Natural killer cell (primary cell): ENCODE data around the gene CSKMT. TPM values are rescaled to one million over a fixed set of nuclear protein-coding genes. Genes with fewer than 3 reads are reported as not detected.

Source experiments
- ATAC-seq, 3 donors: fragments of 150-1000 bp in 2 of 3; fragments of 200-7000 bp in 1 of 3; cut with Tn5 transposase; 1 replicate in 1 of 3; 2 replicates in 2 of 3; pipeline ENCODE4 v1.10.0; 2021; ENCODE audit warnings: mild to moderate bottlenecking in 2 of 3, moderate library complexity in 2 of 3
- DNase-seq, 2 donors: peaks; one replicate each; pipeline versions ENCODE4 v3.0.0 to v3.0.0-alpha.2; 2013 to 2021; ENCODE audit warnings: mixed read lengths in 1 of 2
- H3K27ac ChIP-seq: one replicate; pipeline ENCODE4 v1.5.1; 2013; ENCODE audit warnings: mild to moderate bottlenecking, low read length
- H3K27me3 ChIP-seq: one replicate; pipeline ENCODE4 v1.6.1; 2013; ENCODE audit warnings: low read length; ENCODE audit not compliant: control insufficient read depth, insufficient read depth
- H3K36me3 ChIP-seq: one replicate; pipeline ENCODE4 v1.6.1; 2013; ENCODE audit warnings: low read length; ENCODE audit not compliant: control insufficient read depth, insufficient read depth
- H3K4me1 ChIP-seq: one replicate; pipeline ENCODE4 v1.6.1; 2013; ENCODE audit warnings: low read length; ENCODE audit not compliant: control insufficient read depth, insufficient read depth
- H3K4me3 ChIP-seq: one replicate; pipeline ENCODE4 v1.5.1; 2013; ENCODE audit warnings: low read length
- H3K9me3 ChIP-seq: one replicate; pipeline ENCODE4 v1.6.1; 2013; ENCODE audit warnings: low read length; ENCODE audit not compliant: control insufficient read depth, insufficient read depth
- H3K27ac Mint-ChIP-seq, 2 donors: one replicate each; pipeline ENCODE4 v1.8.0; 2022; ENCODE audit warnings: mild to moderate bottlenecking in 2 of 2, mixed read lengths in 2 of 2, moderate library complexity in 1 of 2
- H3K27me3 Mint-ChIP-seq, 2 donors: one replicate each; pipeline ENCODE4 v1.8.0; 2022; ENCODE audit warnings: low read depth in 2 of 2, mixed read lengths in 2 of 2
- H3K36me3 Mint-ChIP-seq: one replicate; pipeline ENCODE4 v1.8.0; 2022; ENCODE audit warnings: mixed read lengths
- H3K4me1 Mint-ChIP-seq, 2 donors: one replicate each; pipeline ENCODE4 v1.8.0; 2022; ENCODE audit warnings: mixed read lengths in 2 of 2
- H3K4me3 Mint-ChIP-seq: one replicate; pipeline ENCODE4 v1.8.0; 2022; ENCODE audit warnings: mild to moderate bottlenecking, moderate library complexity, mixed read lengths
- H3K9me3 Mint-ChIP-seq, 2 donors: one replicate each; pipeline ENCODE4 v1.8.0; 2022; ENCODE audit warnings: mixed read lengths in 2 of 2
- CTCF ChIP-seq: fragments of 200-600 bp; IDR thresholded peaks from one replicate; pipeline ENCODE4 v1.8.0; 2022; ENCODE audit warnings: antibody characterized with exemption
- WGBS: methylation state at CpG from one replicate; pipeline ENCODE4 v1.1.7; 2013; ENCODE audit warnings: missing lambda C conversion rate; ENCODE audit not compliant: insufficient coverage; 5-methylcytosine and 5-hydroxymethylcytosine counted together
- intact Hi-C: fragments of 100-400 bp; cut with micrococcal nuclease; formaldehyde crosslinking; loops from one replicate; pipeline ENCODE4 v1.14.2; 2022
- total RNA-seq, 4 donors: library from RNA; stranded (reverse); fragments of 120-200 nt in 1 of 4; gene quantifications; one replicate each; pipeline versions ENCODE4 v1.2.3 to v1.2.4, GENCODE V29; 2013 to 2022

CSKMT gene
- total RNA-seq, 3 donors from 2014 or later (not counting 1 experiment from before 2014, with no cell fraction given): 12.0 to 21.5 (median 13.7) TPM

- Histone ChIP-seq H3K9me3 (no peaks in the 10 kb centered on the region), H3K27ac (no peak overlapping the region), H3K4me1 (peaks cover 3% of the 10 kb centered on the region), H3K4me3 (no peak overlapping the region), H3K27me3 (no peaks in the 10 kb centered on the region), H3K36me3 (peaks cover 74% of the 10 kb centered on the region)
- Mint-ChIP-seq H3K27ac (peak overlapping the region; percentile 41 to 72), H3K4me3 (no peak overlapping the region), H3K36me3 (peaks cover 18% of the 10 kb centered on the region), H3K4me1 (peaks cover 4 to 29% of the 10 kb centered on the region in 2 donors), H3K27me3 (no peaks in the 10 kb centered on the region), H3K9me3 (no peaks in the 10 kb centered on the region)
- intact Hi-C loops: no loop called here
- DNase-seq (no peak), ATAC-seq (no peak)
- no peak for TF ChIP-seq CTCF
- WGBS: 97% methylated on average over 23 of the region's 24 CpGs
Observed at GRCh38 chr11:62715150-62716130, 50.3 kb downstream of the CSKMT start.

- Mint-ChIP-seq H3K27me3 (no peaks in the 10 kb centered on the region), H3K27ac (peak overlapping the region in 1 of 2 donors; percentile 72), H3K9me3 (no peaks in the 10 kb centered on the region), H3K4me1 (peaks cover 4 to 29% of the 10 kb centered on the region in 2 donors), H3K4me3 (no peak overlapping the region), H3K36me3 (peaks cover 22% of the 10 kb centered on the region)
- Histone ChIP-seq H3K36me3 (peaks cover 78% of the 10 kb centered on the region), H3K27me3 (no peaks in the 10 kb centered on the region), H3K9me3 (no peaks in the 10 kb centered on the region), H3K27ac (no peak overlapping the region), H3K4me3 (no peak overlapping the region), H3K4me1 (no peaks in the 10 kb centered on the region)
- 93% methylated on average over 5 of the region's 5 CpGs for WGBS
- no peak for TF ChIP-seq CTCF
- intact Hi-C loops: no loop called here
- no peak for ATAC-seq
- no peak for DNase-seq
Observed at GRCh38 chr11:62716206-62716605, 51.1 kb downstream of the CSKMT start.

GRCh38 chr11:62716816-62717215 lies 51.7 kb downstream of the CSKMT start:
- H3K36me3 ChIP-seq: peaks cover 82% of the 10 kb centered on the region
- no peak for TF ChIP-seq CTCF
- H3K4me3 ChIP-seq: no peak overlapping the region
- WGBS: 98% methylated on average over 10 of the region's 11 CpGs
- Mint-ChIP-seq H3K4me3 (no peak overlapping the region), H3K4me1 (peaks cover 11 to 29% of the 10 kb centered on the region in 2 donors), H3K27ac (no peak overlapping the region), H3K36me3 (peaks cover 28% of the 10 kb centered on the region), H3K27me3 (no peaks in the 10 kb centered on the region), H3K9me3 (no peaks in the 10 kb centered on the region)
- no peak overlapping the region for H3K27ac ChIP-seq
- DNase-seq (no peak), ATAC-seq (no peak)
- no peaks in the 10 kb centered on the region for H3K4me1 ChIP-seq
- intact Hi-C loops: no loop called here
- no peaks in the 10 kb centered on the region for H3K27me3 ChIP-seq
- no peaks in the 10 kb centered on the region for H3K9me3 ChIP-seq

Other genes with a start within 250 kb of the CSKMT start
- not detected for gene SCGB1A1, start 246.3 kb upstream of the CSKMT start, total RNA-seq
- gene AHNAK, start 118.5 kb upstream of the CSKMT start, total RNA-seq: 100 to 1,000 TPM; 623 to 740 (median 677) TPM
- gene EEF1G, start 91.4 kb upstream of the CSKMT start, total RNA-seq: 100 to 1,000 TPM; 628 to 754 (median 714) TPM
- gene TUT1, start 73.8 kb upstream of the CSKMT start, total RNA-seq: 10 to 100 TPM; 20.0 to 28.9 (median 26.2) TPM
- 100 to 1,000 TPM; 254 to 305 (median 259) TPM for gene MTA2, start 63.4 kb upstream of the CSKMT start, total RNA-seq
- 100 to 1,000 TPM; 221 to 233 (median 232) TPM for gene EML3, start 52.5 kb upstream of the CSKMT start, total RNA-seq
- gene ROM1, start 52.1 kb upstream of the CSKMT start, total RNA-seq: 1 to 10 TPM; 2.6 to 6.9 (median 3.9) TPM
- gene B3GAT3, start 43.3 kb upstream of the CSKMT start, total RNA-seq: 10 to 100 TPM; 64.9 to 80.3 (median 77.9) TPM
- 100 to 1,000 TPM; 236 to 275 (median 246) TPM for gene GANAB, start 18.7 kb upstream of the CSKMT start, total RNA-seq
- 10 to 100 TPM; 13.9 to 20.3 (median 14.6) TPM for gene INTS5, start 12.0 kb upstream of the CSKMT start, total RNA-seq
- 10 to 100 TPM; 36.5 to 57.9 (median 39.1) TPM for gene C11orf98, start 102 bp upstream of the CSKMT start, total RNA-seq
- 1 to 10 TPM; 3.9 to 5.2 (median 4.0) TPM for gene UQCC3, start 6.4 kb downstream of the CSKMT start, total RNA-seq
- gene LBHD1, start 7.0 kb downstream of the CSKMT start, total RNA-seq: 10 to 100 TPM; 17.4 to 29.1 (median 20.4) TPM
- gene UBXN1, start 13.8 kb downstream of the CSKMT start, total RNA-seq: 100 to 1,000 TPM; 179 to 238 (median 238) TPM
- gene LRRN4CL, start 24.2 kb downstream of the CSKMT start, total RNA-seq: not detected
- gene BSCL2, start 42.1 kb downstream of the CSKMT start, total RNA-seq: 10 to 100 TPM; 19.7 to 22.0 (median 21.2) TPM
- gene GNG3, start 42.4 kb downstream of the CSKMT start, total RNA-seq: not detected
- 10 to 100 TPM; 58.0 to 73.1 (median 69.3) TPM for gene HNRNPUL2, start 62.1 kb downstream of the CSKMT start, total RNA-seq
- gene TTC9C, start 63.2 kb downstream of the CSKMT start, total RNA-seq: 10 to 100 TPM; 18.3 to 27.2 (median 23.2) TPM
- gene ZBTB3, start 88.8 kb downstream of the CSKMT start, total RNA-seq: 1 to 10 TPM; 5.4 to 9.6 (median 8.8) TPM
- gene POLR2G, start 96.3 kb downstream of the CSKMT start, total RNA-seq: 100 to 1,000 TPM; 110 to 120 (median 119) TPM
- 10 to 100 TPM; 18.4 to 20.3 (median 18.8) TPM for gene TAF6L, start 106.1 kb downstream of the CSKMT start, total RNA-seq
- gene TMEM179B, start 122.1 kb downstream of the CSKMT start, total RNA-seq: 10 to 100 TPM; 33.7 to 41.1 (median 36.3) TPM
- gene TMEM223, start 126.7 kb downstream of the CSKMT start, total RNA-seq: 10 to 100 TPM in 1 of 3 donors, 1 to 10 TPM in 2; 4.8 to 10.0 (median 5.0) TPM
- 100 to 1,000 TPM; 284 to 341 (median 319) TPM for gene NXF1, start 140.1 kb downstream of the CSKMT start, total RNA-seq
- 100 to 1,000 TPM; 138 to 171 (median 166) TPM for gene STX5, start 166.7 kb downstream of the CSKMT start, total RNA-seq
- not detected for gene TEX54, start 167.5 kb downstream of the CSKMT start, total RNA-seq
- gene WDR74, start 174.3 kb downstream of the CSKMT start, total RNA-seq: 100 to 1,000 TPM; 151 to 173 (median 171) TPM
- 100 to 1,000 TPM; 200 to 235 (median 207) TPM for gene SLC3A2, start 215.6 kb downstream of the CSKMT start, total RNA-seq